HG03432 (cell line): ENCODE measurements around the gene TOMM34.

Source experiments
- ATAC-seq: cut with Tn5 transposase; IDR thresholded peaks from one replicate; pipeline ENCODE4 v1.9.1; 2021; ENCODE audit warnings: mild to moderate bottlenecking, moderate library complexity; ENCODE audit not compliant: unreplicated experiment

TOMM34 gene

GRCh38 chr20:44897133-44897532, 63.1 kb downstream of the TOMM34 start:
- no peak for ATAC-seq

- no peak for ATAC-seq
Measured at GRCh38 chr20:44896583-44896982, 63.6 kb downstream of the TOMM34 start.

- ATAC-seq: no peak
Measured at GRCh38 chr20:44894959-44895358, 65.2 kb downstream of the TOMM34 start.
